CD8-positive, alpha-beta memory T cell (primary cell): ENCODE data around the gene CFAP57. TPM values are rescaled to one million over a fixed set of nuclear protein-coding genes. Genes with fewer than 3 reads are reported as not detected.

ENCODE experiments used
- CTCF ChIA-PET: fragments of 350-600 bp; sonication (Branson Sonifier 250); formaldehyde crosslinking; loops from one replicate; lab custom pipeline; 2021; ENCODE audit warnings: antibody characterized with exemption; lab: Charles Lee
- POLR2A ChIA-PET: fragments of 350-600 bp; sonication (Branson Sonifier 250); formaldehyde crosslinking; loops from one replicate; lab custom pipeline; 2021; ENCODE audit warnings: antibody characterized with exemption; lab: Charles Lee
- DNase-seq, 5 donors: peaks; one replicate each; pipeline versions ENCODE4 v3.0.0 to v3.0.0-alpha.2; 2020 to 2022; ENCODE audit warnings: mixed read lengths in 1 of 5
- H3K27ac ChIP-seq: one replicate; pipeline ENCODE4 v1.7.0; 2013; ENCODE audit warnings: low read depth, mild to moderate bottlenecking, low read length, moderate library complexity
- H3K27me3 ChIP-seq: 2 replicates; pipeline ENCODE4 v1.7.0; 2013; ENCODE audit warnings: low read length, mild to moderate bottlenecking; ENCODE audit not compliant: insufficient read depth, poor library complexity, severe bottlenecking
- H3K36me3 ChIP-seq: 2 replicates; pipeline ENCODE4 v1.7.0; 2013; ENCODE audit warnings: mild to moderate bottlenecking, low read length, moderate library complexity; ENCODE audit not compliant: insufficient read depth
- H3K4me1 ChIP-seq: 2 replicates; pipeline ENCODE4 v1.7.0; 2013; ENCODE audit warnings: mild to moderate bottlenecking, low read length, moderate library complexity; ENCODE audit not compliant: insufficient read depth
- H3K4me3 ChIP-seq: 2 replicates; pipeline ENCODE4 v1.7.0; 2013; ENCODE audit warnings: mild to moderate bottlenecking, low read length
- H3K9me3 ChIP-seq: 2 replicates; pipeline ENCODE4 v1.7.0; 2013; ENCODE audit warnings: mild to moderate bottlenecking, low read length
- H3K27ac Mint-ChIP-seq, 8 donors: one replicate each; pipeline ENCODE4 v1.8.0; 2020 to 2021; ENCODE audit warnings: mixed read lengths in 8 of 8, mild to moderate bottlenecking in 6 of 8, inconsistent platforms in 3 of 8, moderate library complexity in 3 of 8
- H3K27me3 Mint-ChIP-seq, 2 donors: one replicate each; pipeline ENCODE4 v1.8.0; 2020 to 2021; ENCODE audit warnings: mixed read lengths in 2 of 2, mild to moderate bottlenecking in 1 of 2, moderate library complexity in 1 of 2
- H3K36me3 Mint-ChIP-seq, 3 donors: one replicate each; pipeline ENCODE4 v1.8.0; 2020 to 2021; ENCODE audit warnings: mixed read lengths in 3 of 3, inconsistent platforms in 1 of 3, mild to moderate bottlenecking in 1 of 3
- H3K4me1 Mint-ChIP-seq, 3 donors: one replicate each; pipeline ENCODE4 v1.8.0; 2020 to 2021; ENCODE audit warnings: mixed read lengths in 3 of 3, inconsistent platforms in 1 of 3, mild to moderate bottlenecking in 1 of 3
- H3K4me3 Mint-ChIP-seq, 7 donors: one replicate each; pipeline ENCODE4 v1.8.0; 2020 to 2021; ENCODE audit warnings: mixed read lengths in 7 of 7, mild to moderate bottlenecking in 6 of 7, moderate library complexity in 4 of 7, inconsistent platforms in 2 of 7
- H3K9me3 Mint-ChIP-seq, 5 donors: one replicate each; pipeline ENCODE4 v1.8.0; 2020 to 2022; ENCODE audit warnings: mixed read lengths in 5 of 5, mild to moderate bottlenecking in 3 of 5, moderate library complexity in 2 of 5, inconsistent platforms in 1 of 5
- polyA plus RNA-seq: library from polyadenylated mRNA; unstranded; fragments of 300-500 nt; fragmentation: Illumina TruSeq; gene quantifications from one replicate; pipeline ENCODE4 v1.2.3, GENCODE V29; 2021
- total RNA-seq, 2 experiments: library from RNA; stranded (reverse); gene quantifications; one replicate each; pipeline ENCODE4 v1.2.3, GENCODE V29; 2021

Gene CFAP57
- total and polyA plus RNA-seq, 3 experiments from 2014 or later = 0.26 to 0.33 TPM; not detected in 1

DNA sequence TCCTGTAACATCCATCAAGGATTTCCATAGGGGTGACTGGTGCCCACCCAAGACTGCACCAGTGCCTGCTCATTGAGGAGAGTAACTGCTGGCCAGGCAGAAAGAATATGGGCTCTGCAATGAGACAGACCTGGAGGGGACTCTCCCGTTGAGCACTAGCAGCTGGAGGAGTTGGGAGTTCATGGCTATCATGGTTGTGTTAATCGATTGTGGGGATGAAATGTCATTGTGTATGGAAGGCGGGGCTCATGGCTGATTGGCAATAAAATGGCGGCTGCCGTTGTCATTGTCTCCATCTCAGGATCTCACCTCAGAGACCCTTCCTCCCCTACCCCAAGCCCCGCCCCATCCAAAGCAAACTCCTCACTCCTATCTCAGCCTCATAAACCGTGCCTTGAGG is 101.6 kb downstream of the CFAP57 start:
- POLR2A ChIA-PET = interaction anchor here (0.5 kb wide), 1 partner anchor 721 kb away, joined by 3 read pairs; no protein-coding TSS in a partner anchor
- Histone ChIP-seq H3K27me3 (no peaks in the 10 kb centered on the region), H3K27ac (no peak overlapping the region), H3K9me3 (no peaks in the 10 kb centered on the region), H3K4me1 (peaks cover 10% of the 10 kb centered on the region), H3K36me3 (no peaks in the 10 kb centered on the region), H3K4me3 (no peak overlapping the region)
- Mint-ChIP-seq H3K27ac (peak overlapping the region in 1 of 8 donors; percentile 70), H3K4me1 (peaks cover 16 to 29% (median 25%) of the 10 kb centered on the region in 3 donors), H3K27me3 (peaks cover 13 to 38% of the 10 kb centered on the region in 2 donors), H3K36me3 (no peaks in the 10 kb centered on the region), H3K4me3 (peak overlapping the region in 1 of 7 donors; percentile 8), H3K9me3 (peaks cover 0 to 8% (median 0%) of the 10 kb centered on the region in 5 donors)
- no peak for DNase-seq
- CTCF ChIA-PET = no interaction called here

DNA sequence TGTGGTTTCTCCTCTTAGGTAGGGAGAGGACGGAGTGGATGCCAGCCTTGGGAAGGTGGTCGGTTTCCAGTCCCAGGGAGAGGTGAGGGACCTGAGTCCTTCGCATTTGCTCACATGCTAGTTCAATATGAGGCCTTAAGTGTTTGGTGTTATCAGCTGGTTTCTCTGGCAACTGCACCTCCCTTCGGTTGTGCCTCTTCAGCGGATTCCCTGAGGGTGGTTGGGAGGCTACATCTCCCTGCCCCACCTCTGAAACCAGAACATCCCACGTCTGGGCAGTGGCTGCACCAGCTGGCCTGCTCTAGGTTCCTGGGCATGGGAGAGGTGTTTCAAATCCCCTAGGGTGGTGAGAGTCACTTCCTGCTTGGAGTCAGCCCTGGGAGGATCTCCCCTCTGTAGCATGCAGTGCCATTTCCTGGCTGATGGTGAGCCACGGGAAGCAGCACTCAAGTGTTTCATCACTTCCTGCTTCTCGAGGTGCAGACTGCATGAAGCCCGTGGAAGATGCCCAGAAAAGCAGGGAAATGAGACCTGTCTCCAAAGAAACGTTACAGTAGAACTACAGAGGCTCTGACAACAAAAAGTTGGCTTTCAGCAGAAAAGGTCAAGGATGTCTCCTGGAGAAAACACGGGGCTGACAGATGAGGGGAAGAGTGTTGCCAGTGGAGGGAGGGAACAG is 102.1 kb downstream of the CFAP57 start:
- peaks cover 10% of the 10 kb centered on the region for H3K4me1 ChIP-seq
- peak overlapping the region in 4 of 7 donors; percentile 45 to 74 (median 60) for H3K4me3 Mint-ChIP-seq
- H3K27me3 ChIP-seq = no peaks in the 10 kb centered on the region
- H3K4me1 Mint-ChIP-seq = peaks cover 16 to 29% (median 25%) of the 10 kb centered on the region in 3 donors
- POLR2A ChIA-PET = no interaction called here
- peaks cover 0 to 8% (median 0%) of the 10 kb centered on the region in 5 donors for H3K9me3 Mint-ChIP-seq
- peaks cover 13 to 35% of the 10 kb centered on the region in 2 donors for H3K27me3 Mint-ChIP-seq
- H3K36me3 Mint-ChIP-seq = no peaks in the 10 kb centered on the region
- no peak overlapping the region for H3K27ac ChIP-seq
- H3K27ac Mint-ChIP-seq = peak overlapping the region in 7 of 8 donors; percentile 24 to 88 (median 53)
- CTCF ChIA-PET = no interaction called here
- no peaks in the 10 kb centered on the region for H3K9me3 ChIP-seq
- peak in 1 of 5 donors; percentile 28 for DNase-seq
- H3K4me3 ChIP-seq = peak overlapping the region; percentile 10
- H3K36me3 ChIP-seq = no peaks in the 10 kb centered on the region

DNA sequence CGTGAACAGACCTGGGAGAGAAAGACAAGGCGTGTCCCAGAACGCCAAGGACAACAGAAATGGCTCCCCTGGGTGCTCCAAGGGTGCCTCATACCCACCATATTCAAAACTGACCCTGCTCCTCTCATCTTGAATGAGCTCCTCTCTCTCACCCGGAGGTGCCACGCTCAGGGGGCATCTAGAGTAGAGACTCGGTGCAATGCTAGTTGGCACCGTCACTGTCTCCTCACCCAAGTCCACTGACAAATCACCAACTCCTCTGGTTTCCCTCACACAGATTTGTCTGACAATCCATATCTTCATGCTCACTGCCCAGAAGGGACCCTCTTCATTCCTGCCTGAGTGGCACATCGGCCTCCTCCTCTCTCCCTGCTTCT is 102.7 kb downstream of the CFAP57 start:
- no peaks in the 10 kb centered on the region for H3K36me3 ChIP-seq
- no peak for DNase-seq
- no peak overlapping the region for H3K27ac ChIP-seq
- ChIA-PET CTCF (no interaction called here), POLR2A (no interaction called here)
- Mint-ChIP-seq H3K27me3 (peaks cover 13 to 31% of the 10 kb centered on the region in 2 donors), H3K9me3 (peaks cover 0 to 8% (median 0%) of the 10 kb centered on the region in 5 donors), H3K27ac (peak overlapping the region in 4 of 8 donors; percentile 38 to 88 (median 80)), H3K4me3 (peak overlapping the region in 4 of 7 donors; percentile 45 to 74 (median 60)), H3K4me1 (peaks cover 16 to 29% (median 25%) of the 10 kb centered on the region in 3 donors), H3K36me3 (no peaks in the 10 kb centered on the region)
- no peaks in the 10 kb centered on the region for H3K27me3 ChIP-seq
- no peaks in the 10 kb centered on the region for H3K9me3 ChIP-seq
- H3K4me1 ChIP-seq = peaks cover 10% of the 10 kb centered on the region
- H3K4me3 ChIP-seq = peak overlapping the region; percentile 10

DNA sequence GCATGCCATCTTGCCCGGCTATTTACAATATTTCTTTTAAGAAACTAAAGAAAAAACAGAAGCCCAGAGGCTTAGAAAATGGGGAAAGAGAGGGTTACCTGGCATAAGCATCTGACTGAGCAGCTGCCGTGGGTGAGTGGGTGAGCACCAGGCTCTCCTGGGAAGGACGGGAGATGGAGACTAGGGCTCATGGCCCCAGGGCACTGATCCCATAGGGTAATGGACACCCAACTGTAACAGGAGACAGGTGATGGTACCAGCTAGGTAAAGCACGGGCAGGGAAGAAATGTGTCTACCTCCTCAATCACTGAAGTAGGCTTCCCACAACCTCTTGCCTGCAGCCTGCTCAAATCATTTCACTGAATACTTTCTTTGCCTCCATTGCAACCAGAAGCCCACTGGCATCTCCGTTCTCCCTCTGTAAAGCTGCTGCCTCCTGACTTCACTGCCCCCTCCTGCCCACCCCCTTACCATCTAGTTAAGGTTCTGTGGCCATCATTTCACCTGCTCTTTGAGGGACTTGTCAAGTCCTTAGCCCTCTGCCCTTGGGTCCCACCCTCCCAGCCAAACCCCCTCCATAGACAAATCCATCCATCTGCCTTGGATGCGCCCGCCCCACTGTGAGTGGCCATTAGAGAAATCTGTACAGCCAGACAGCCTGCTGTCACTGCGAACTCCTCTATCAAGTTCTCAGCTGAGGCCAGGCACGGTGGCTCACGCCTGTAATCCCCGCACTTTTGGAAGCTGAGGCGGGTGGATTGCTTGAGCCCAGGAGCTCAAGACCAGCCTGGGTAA is 103.9 kb downstream of the CFAP57 start:
- Histone ChIP-seq H3K9me3 (no peaks in the 10 kb centered on the region), H3K36me3 (no peaks in the 10 kb centered on the region), H3K4me3 (no peak overlapping the region), H3K27ac (no peak overlapping the region), H3K4me1 (peaks cover 10% of the 10 kb centered on the region), H3K27me3 (no peaks in the 10 kb centered on the region)
- H3K9me3 Mint-ChIP-seq = peaks cover 0 to 8% (median 0%) of the 10 kb centered on the region in 5 donors
- DNase-seq = peak in 1 of 5 donors; percentile 23
- peaks cover 13 to 33% of the 10 kb centered on the region in 2 donors for H3K27me3 Mint-ChIP-seq
- H3K4me3 Mint-ChIP-seq = peak overlapping the region in 1 of 7 donors; percentile 8
- no peak overlapping the region for H3K27ac Mint-ChIP-seq
- ChIA-PET CTCF (no interaction called here), POLR2A (no interaction called here)
- H3K36me3 Mint-ChIP-seq = no peaks in the 10 kb centered on the region
- peaks cover 10 to 17% (median 13%) of the 10 kb centered on the region in 3 donors for H3K4me1 Mint-ChIP-seq

DNA sequence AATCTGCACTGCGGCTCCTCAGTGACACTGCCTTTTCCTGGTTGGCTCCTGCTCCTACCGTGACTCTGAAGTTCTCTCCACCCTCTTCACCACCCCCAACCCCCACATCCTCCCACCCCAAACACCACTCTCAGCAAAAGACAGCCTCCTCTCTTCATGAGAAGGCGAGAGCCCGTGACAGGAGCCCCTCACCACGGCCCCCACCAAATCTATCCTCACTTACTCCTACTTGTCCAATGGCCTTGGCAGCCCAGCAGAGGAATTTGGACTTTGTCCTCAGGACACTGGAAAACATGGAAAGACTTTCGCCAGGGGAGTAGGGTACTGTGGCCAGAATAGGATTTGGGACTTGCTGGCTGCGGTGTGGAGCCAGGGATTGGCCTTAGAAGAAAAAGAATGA is 104.5 kb downstream of the CFAP57 start:
- no peak overlapping the region for H3K4me3 ChIP-seq
- peaks cover 10% of the 10 kb centered on the region for H3K4me1 ChIP-seq
- H3K9me3 Mint-ChIP-seq = peaks cover 0 to 8% (median 0%) of the 10 kb centered on the region in 5 donors
- no peak overlapping the region for H3K27ac ChIP-seq
- POLR2A ChIA-PET = no interaction called here
- CTCF ChIA-PET = no interaction called here
- peaks cover 8 to 15% (median 11%) of the 10 kb centered on the region in 3 donors for H3K4me1 Mint-ChIP-seq
- H3K9me3 ChIP-seq = no peaks in the 10 kb centered on the region
- H3K4me3 Mint-ChIP-seq = peak overlapping the region in 1 of 7 donors; percentile 29
- H3K27me3 Mint-ChIP-seq = peaks cover 11 to 26% of the 10 kb centered on the region in 2 donors
- H3K27me3 ChIP-seq = no peaks in the 10 kb centered on the region
- H3K36me3 ChIP-seq = no peaks in the 10 kb centered on the region
- DNase-seq = no peak
- peak overlapping the region in 1 of 8 donors; percentile 85 for H3K27ac Mint-ChIP-seq
- H3K36me3 Mint-ChIP-seq = no peaks in the 10 kb centered on the region

DNA sequence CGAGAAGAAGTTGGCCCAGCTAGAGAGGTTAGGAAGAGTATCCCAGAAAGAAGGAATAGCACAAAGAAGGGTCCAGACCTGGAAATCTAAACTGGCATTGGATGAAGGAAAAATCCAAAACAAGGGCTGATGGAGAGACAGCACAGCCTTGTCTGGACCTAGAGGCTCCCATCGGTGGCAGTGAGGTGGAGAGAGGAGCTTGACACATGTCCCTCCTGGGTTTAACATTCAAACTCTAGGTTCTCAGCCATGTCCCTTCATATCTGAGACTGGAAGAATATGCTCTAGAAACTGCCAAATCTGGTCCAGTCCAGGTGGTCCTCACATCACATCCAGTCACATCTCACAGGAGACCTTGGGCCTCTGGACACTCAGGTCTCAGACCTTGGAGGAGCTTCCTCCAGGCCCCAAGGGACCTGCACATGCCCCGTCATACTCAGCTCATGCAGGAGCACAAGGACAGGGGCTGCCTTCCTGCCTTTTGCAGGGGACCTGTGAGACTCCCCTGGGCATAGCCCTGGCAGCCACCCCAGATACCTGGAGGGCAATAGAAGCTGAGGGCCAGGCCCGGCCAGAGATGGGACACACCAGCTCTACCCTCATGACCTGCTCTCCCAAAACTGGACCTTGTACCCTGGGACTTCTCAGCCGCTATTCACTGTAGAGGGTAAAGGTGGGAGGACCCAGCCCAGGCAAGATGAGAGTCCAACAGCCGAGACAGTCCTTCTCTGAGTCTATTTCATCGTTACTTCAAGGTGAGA is 105.2 kb downstream of the CFAP57 start:
- Mint-ChIP-seq H3K36me3 (no peaks in the 10 kb centered on the region), H3K4me1 (peaks cover 8 to 15% (median 11%) of the 10 kb centered on the region in 3 donors), H3K9me3 (peaks cover 0 to 8% (median 0%) of the 10 kb centered on the region in 5 donors), H3K27me3 (peaks cover 11 to 21% of the 10 kb centered on the region in 2 donors), H3K4me3 (no peak overlapping the region), H3K27ac (peak overlapping the region in 2 of 8 donors; percentile 82 to 85)
- H3K27me3 ChIP-seq = no peaks in the 10 kb centered on the region
- ChIA-PET CTCF (no interaction called here), POLR2A (no interaction called here)
- H3K36me3 ChIP-seq = no peaks in the 10 kb centered on the region
- peak in 1 of 5 donors; percentile 29 for DNase-seq
- no peaks in the 10 kb centered on the region for H3K9me3 ChIP-seq
- no peak overlapping the region for H3K4me3 ChIP-seq
- no peak overlapping the region for H3K27ac ChIP-seq
- H3K4me1 ChIP-seq = peaks cover 10% of the 10 kb centered on the region

DNA sequence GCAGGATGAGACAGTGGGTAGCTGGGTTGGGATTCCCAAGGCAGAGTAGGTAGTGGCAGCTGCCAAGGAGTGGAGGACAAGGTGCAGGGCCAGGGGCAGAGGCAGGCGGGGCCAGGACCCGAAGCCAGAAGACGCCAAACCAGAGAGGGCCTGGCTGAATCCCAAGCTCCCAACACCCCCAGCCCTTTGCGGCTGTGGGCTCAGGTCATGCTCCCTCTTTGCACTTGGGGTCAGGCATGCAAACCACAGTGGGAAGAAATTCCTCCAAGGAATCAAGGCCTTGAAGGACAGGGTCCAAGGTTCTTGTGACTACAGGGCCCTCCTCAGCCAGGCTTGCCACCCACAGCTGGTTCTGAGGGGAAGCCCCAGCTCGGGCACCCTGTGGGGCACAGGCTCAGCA is 107.0 kb downstream of the CFAP57 start:
- Histone ChIP-seq H3K4me3 (no peak overlapping the region), H3K36me3 (no peaks in the 10 kb centered on the region), H3K9me3 (no peaks in the 10 kb centered on the region), H3K4me1 (peaks cover 8% of the 10 kb centered on the region), H3K27me3 (no peaks in the 10 kb centered on the region), H3K27ac (no peak overlapping the region)
- Mint-ChIP-seq H3K27me3 (peaks cover 11 to 21% of the 10 kb centered on the region in 2 donors), H3K9me3 (peaks cover 0 to 8% (median 0%) of the 10 kb centered on the region in 5 donors), H3K4me3 (no peak overlapping the region), H3K27ac (no peak overlapping the region), H3K4me1 (peaks cover 8 to 14% (median 11%) of the 10 kb centered on the region in 3 donors), H3K36me3 (no peaks in the 10 kb centered on the region)
- peak in 1 of 5 donors; percentile 19 for DNase-seq
- POLR2A ChIA-PET = no interaction called here
- CTCF ChIA-PET = no interaction called here
